Osteocyte (in vitro differentiated cells): ENCODE results near the gene PIANP. TPM values are rescaled to one million over a fixed set of nuclear protein-coding genes. Genes with fewer than 3 reads are reported as not detected.
A peak's percentile ranks its signal among the peaks of the same experiment; 100 is the strongest.

Experiments used
- DNase-seq: peaks from one replicate; pipeline ENCODE4 v3.0.0; 2021; ENCODE audit warnings: mixed read lengths; ENCODE audit not compliant: unreplicated experiment; ENCODE audit errors: extremely low spot score
- H3K27ac Mint-ChIP-seq: one replicate; pipeline ENCODE4 v1.8.0; 2021; ENCODE audit warnings: mild to moderate bottlenecking, mixed read lengths; ENCODE audit not compliant: unreplicated experiment
- H3K27me3 Mint-ChIP-seq: one replicate; pipeline ENCODE4 v1.8.0; 2021; ENCODE audit warnings: mixed read lengths; ENCODE audit not compliant: unreplicated experiment
- H3K36me3 Mint-ChIP-seq: one replicate; pipeline ENCODE4 v1.8.0; 2021; ENCODE audit warnings: mixed read lengths; ENCODE audit not compliant: unreplicated experiment
- H3K4me1 Mint-ChIP-seq: one replicate; pipeline ENCODE4 v1.8.0; 2021; ENCODE audit warnings: mixed read lengths; ENCODE audit not compliant: unreplicated experiment
- H3K4me3 Mint-ChIP-seq: one replicate; pipeline ENCODE4 v1.8.0; 2021; ENCODE audit warnings: mild to moderate bottlenecking, moderate library complexity, mixed read lengths; ENCODE audit not compliant: unreplicated experiment
- H3K9me3 Mint-ChIP-seq: one replicate; pipeline ENCODE4 v1.8.0; 2021; ENCODE audit warnings: mixed read lengths; ENCODE audit not compliant: unreplicated experiment
- total RNA-seq: library from RNA; stranded (reverse); gene quantifications from 2 replicates; pipeline ENCODE4 v1.2.1, GENCODE V29; 2021
- TF ChIP-seq, protein P1 (sequence below): fragments of 200-600 bp; sonication (generic); IDR thresholded peaks from 2 replicates; pipeline ENCODE4 v1.5.0; 2021; ENCODE audit warnings: antibody characterized with exemption, mild to moderate bottlenecking, moderate library complexity

PIANP gene
- total RNA-seq, 1 donor from 2014 or later = 3.9 TPM

DNA sequence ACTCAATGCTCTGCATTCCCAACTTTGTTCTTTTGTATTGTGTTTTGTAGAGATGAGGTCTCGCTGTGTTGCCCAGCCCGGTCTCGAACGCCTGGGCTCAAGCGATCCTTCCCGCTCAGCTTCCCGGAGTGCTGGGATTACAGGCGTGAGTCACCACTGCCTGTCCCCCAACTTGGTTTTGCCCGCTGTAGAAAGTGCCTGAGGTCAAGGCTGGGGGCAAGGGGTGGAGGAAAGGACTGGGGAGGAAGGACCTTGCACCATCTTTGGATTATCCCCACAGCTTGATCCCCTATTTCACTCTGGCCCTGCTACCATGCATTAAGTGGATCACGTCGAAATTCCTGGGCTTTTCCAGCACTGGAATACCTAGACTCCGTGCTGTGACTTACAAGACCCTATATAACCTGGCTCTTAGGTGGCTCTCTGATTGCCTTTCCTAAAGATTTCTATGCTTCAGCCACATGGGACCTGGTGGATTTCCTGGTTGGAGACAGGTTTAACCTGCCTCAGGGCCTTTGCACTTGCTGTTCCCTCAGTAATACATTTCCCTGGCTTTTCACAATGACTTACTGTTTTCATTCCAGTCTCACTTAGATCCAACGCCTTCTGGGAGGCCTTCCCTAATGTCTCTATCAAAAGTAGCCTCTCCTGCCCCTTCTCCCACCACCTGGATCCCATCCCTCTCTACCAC, 608 bp upstream of the PIANP start:
- Mint-ChIP-seq H3K27me3 (peaks cover 50% of the 10 kb centered on the region), H3K4me3 (peak overlapping the region; percentile 76), H3K4me1 (peaks cover 17% of the 10 kb centered on the region), H3K9me3 (no peaks in the 10 kb centered on the region), H3K27ac (no peak overlapping the region), H3K36me3 (no peaks in the 10 kb centered on the region)
- DNase-seq = no peak
- TF ChIP-seq, protein P1, sequence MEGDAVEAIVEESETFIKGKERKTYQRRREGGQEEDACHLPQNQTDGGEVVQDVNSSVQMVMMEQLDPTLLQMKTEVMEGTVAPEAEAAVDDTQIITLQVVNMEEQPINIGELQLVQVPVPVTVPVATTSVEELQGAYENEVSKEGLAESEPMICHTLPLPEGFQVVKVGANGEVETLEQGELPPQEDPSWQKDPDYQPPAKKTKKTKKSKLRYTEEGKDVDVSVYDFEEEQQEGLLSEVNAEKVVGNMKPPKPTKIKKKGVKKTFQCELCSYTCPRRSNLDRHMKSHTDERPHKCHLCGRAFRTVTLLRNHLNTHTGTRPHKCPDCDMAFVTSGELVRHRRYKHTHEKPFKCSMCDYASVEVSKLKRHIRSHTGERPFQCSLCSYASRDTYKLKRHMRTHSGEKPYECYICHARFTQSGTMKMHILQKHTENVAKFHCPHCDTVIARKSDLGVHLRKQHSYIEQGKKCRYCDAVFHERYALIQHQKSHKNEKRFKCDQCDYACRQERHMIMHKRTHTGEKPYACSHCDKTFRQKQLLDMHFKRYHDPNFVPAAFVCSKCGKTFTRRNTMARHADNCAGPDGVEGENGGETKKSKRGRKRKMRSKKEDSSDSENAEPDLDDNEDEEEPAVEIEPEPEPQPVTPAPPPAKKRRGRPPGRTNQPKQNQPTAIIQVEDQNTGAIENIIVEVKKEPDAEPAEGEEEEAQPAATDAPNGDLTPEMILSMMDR = no peak

GRCh38 chr12:6699989-6700645, 498 bp downstream of the PIANP start:
- H3K27me3 Mint-ChIP-seq = peaks cover 47% of the 10 kb centered on the region
- TF ChIP-seq, protein P1 = no peak
- peaks cover 17% of the 10 kb centered on the region for H3K4me1 Mint-ChIP-seq

GRCh38 chr12:6699259-6699988, 1.2 kb downstream of the PIANP start:
- Mint-ChIP-seq H3K27ac (peak overlapping the region; percentile 19), H3K36me3 (no peaks in the 10 kb centered on the region), H3K4me1 (peaks cover 17% of the 10 kb centered on the region), H3K27me3 (peaks cover 41% of the 10 kb centered on the region), H3K9me3 (no peaks in the 10 kb centered on the region), H3K4me3 (peak overlapping the region; percentile 74)
- TF ChIP-seq, protein P1 = no peak
- no peak for DNase-seq

More at GRCh38 chr12:6699989-6700645, 498 bp downstream of the PIANP start:
- H3K4me3 Mint-ChIP-seq = peak overlapping the region; percentile 74
- H3K9me3 Mint-ChIP-seq = no peaks in the 10 kb centered on the region
- no peak for DNase-seq
- no peaks in the 10 kb centered on the region for H3K36me3 Mint-ChIP-seq
- no peak overlapping the region for H3K27ac Mint-ChIP-seq

DNA sequence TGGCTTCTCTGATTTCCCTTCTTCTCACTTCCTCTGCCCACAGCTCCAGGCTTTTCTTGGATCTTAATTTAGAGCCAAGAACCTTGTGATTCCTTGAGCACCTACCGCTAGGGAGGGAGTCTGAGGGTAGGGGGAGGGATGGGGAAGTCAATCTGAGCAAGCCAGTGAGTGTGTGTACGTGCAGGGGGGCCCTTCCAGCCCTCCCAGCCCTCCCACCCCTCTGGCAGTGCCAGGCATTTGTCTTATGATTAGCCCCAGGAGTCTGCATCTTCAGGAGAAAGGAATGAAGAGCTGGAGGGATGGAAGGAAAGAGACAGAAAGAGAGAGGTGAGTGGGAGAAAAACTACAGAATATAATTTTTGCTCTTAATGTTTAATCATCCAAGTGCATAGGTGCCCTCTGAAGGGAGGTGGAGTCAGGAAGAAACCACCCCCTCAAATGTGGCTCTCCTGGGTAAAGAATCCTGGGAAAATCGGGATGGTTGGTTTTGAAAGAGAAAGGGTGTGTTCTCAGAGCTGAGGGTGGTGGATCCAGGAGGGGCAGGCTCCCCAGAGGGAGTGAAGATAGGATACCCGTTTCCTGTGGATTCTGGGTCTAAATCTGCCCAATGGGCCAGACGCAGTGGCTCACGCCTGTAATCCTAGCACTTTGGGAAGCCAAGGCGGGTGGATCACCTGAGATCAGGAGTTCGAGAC, 2.1 kb downstream of the PIANP start:
- Mint-ChIP-seq H3K27ac (no peak overlapping the region), H3K9me3 (no peaks in the 10 kb centered on the region), H3K36me3 (no peaks in the 10 kb centered on the region), H3K4me1 (peaks cover 17% of the 10 kb centered on the region), H3K27me3 (peaks cover 32% of the 10 kb centered on the region), H3K4me3 (peak overlapping the region; percentile 74)
- TF ChIP-seq, protein P1 = no peak
- DNase-seq = no peak
